Heart left ventricle (tissue), 16 donors: ENCODE data around the gene CACNA2D3. TPM values are rescaled to one million over a fixed set of nuclear protein-coding genes. Genes with fewer than 3 reads are reported as not detected.

ENCODE experiments used
- ATAC-seq, 4 donors: fragments of 200-7000 bp; cut with Tn5 transposase; one replicate each; pipeline ENCODE4 v1.9.1; 2020 to 2022; ENCODE audit warnings: moderate library complexity in 4 of 4, mild to moderate bottlenecking in 3 of 4, moderate number of reproducible peaks in 1 of 4
- DNase-seq, 5 donors: peaks; one replicate each; pipeline ENCODE4 v3.0.0-alpha.2; 2020
- H3K27ac ChIP-seq, 12 donors: fragments of 200-600 bp; sonication (generic) in 4 of 12; one replicate each; pipeline versions ENCODE4 v1.5.0 to v1.8.0; 2016 to 2022; ENCODE audit warnings: mild to moderate bottlenecking in 2 of 12
- H3K27me3 ChIP-seq, 9 donors: fragments of 200-600 bp; sonication (generic) in 2 of 9; one replicate each; pipeline versions ENCODE4 v1.5.1 to v1.8.0; 2016 to 2022; ENCODE audit warnings: mild to moderate bottlenecking in 3 of 9
- H3K36me3 ChIP-seq, 9 donors: fragments of 200-600 bp; sonication (generic) in 2 of 9; one replicate each; pipeline versions ENCODE4 v1.5.0 to v1.8.0; 2018 to 2022; ENCODE audit warnings: mild to moderate bottlenecking in 2 of 9
- H3K4me1 ChIP-seq, 12 donors: fragments of 200-600 bp; sonication (generic) in 4 of 12; one replicate each; pipeline versions ENCODE4 v1.5.0 to v1.8.0; 2016 to 2022; ENCODE audit warnings: mild to moderate bottlenecking in 3 of 12
- H3K4me3 ChIP-seq, 12 donors: fragments of 200-600 bp; sonication (generic) in 4 of 12; one replicate each; pipeline versions ENCODE4 v1.5.0 to v1.8.0; 2017 to 2022; ENCODE audit warnings: mild to moderate bottlenecking in 9 of 12, moderate library complexity in 4 of 12
- H3K9me3 ChIP-seq, 12 donors: fragments of 200-600 bp; sonication (generic) in 4 of 12; one replicate each; pipeline versions ENCODE4 v1.5.0 to v1.8.0; 2016 to 2022; ENCODE audit warnings: mild to moderate bottlenecking in 1 of 12
- POLR2A ChIP-seq, 2 donors: fragments of 450-650 bp; IDR thresholded peaks; one replicate each; pipeline ENCODE4 v1.6.1; 2017; ENCODE audit warnings: antibody characterized with exemption in 2 of 2, mild to moderate bottlenecking in 2 of 2, moderate library complexity in 2 of 2
- WGBS, 4 donors: extraction: QIAGEN DNeasy Blood & Tissue Kit in 2 of 4; methylation state at CpG; one replicate each; pipeline versions ENCODE4 v1.1.5 to v1.1.7; 2013 to 2018; 5-methylcytosine and 5-hydroxymethylcytosine counted together
- intact Hi-C, 10 donors: fragments of 100-400 bp; cut with DNase I; formaldehyde crosslinking; loops; one replicate each; pipeline versions ENCODE4 v1.11.1 to v1.14.2; 2022
- polyA plus RNA-seq, 2 donors: library from polyadenylated mRNA; stranded (reverse); fragments of 200-250 nt; gene quantifications; one replicate each; pipeline ENCODE4 v1.2.3, GENCODE V29; 2013
- total RNA-seq, 9 donors: library from RNA; depleted of rRNA in 2 of 9; stranded (reverse); fragments of >200 nt in 2 of 9; fragmentation: NEBNext Ultra II Directional in 3 of 9; extraction: Animal tissue kit (Norgen Biotek cat#: 25700) in 3 of 9; gene quantifications; one replicate each; pipeline versions ENCODE4 v1.1.0 to v1.2.4, GENCODE V29; 2016 to 2023
- TF ChIP-seq, protein P1 (sequence below), 12 donors: fragments of 200-600 bp; sonication (generic) in 4 of 12; IDR thresholded peaks; one replicate each; pipeline versions ENCODE4 v1.5.0 to v1.8.0; 2018 to 2022; ENCODE audit warnings: antibody characterized with exemption in 12 of 12, mild to moderate bottlenecking in 5 of 12
- donor health status: ischemic (EF 13 %, LVEDD 7.1; RV severe dilation, severe dysfunction).
- donor health status: healthy with polysubstance abuse.
- donor health status: DM: no; HTN: yes; CAD: no.
- donor health status: DM: no; HTN: no; CAD: no.
- donor health status: ischemic (EF 25% LVEDD 6.9; RV normal size, moderate dysfunction).
- donor health status: ischemic (EF 25% LVEDD 5.7; RV mildly dilated, moderate dysfunction).
- donor health status: healthy.
- donor health status: DM: yes; HTN: yes; CAD: no.
- donor health status: ischemic (EF 35%, LVEDD 5.7; RV mildly dilated, moderate dysfunction).
- donor health status: nonischemic (EF 11% LVEDD 7.7; RV severe dilation, severe dysfunction).
- donor health status: DM: yes; HTN: yes; CAD: no.
- donor health status: PGD.
- donor health status: ischemic (EF 29% LVEDD 5.4; RV normal size, mild dysfunction).
- donor health status: nonischemic (EF 23%, LVEDD 6.1; RV moderate dilation, normal function).

Gene CACNA2D3
- total and polyA plus RNA-seq, 11 donors: 0.17 to 25.1 (median 12.8) TPM

DNA sequence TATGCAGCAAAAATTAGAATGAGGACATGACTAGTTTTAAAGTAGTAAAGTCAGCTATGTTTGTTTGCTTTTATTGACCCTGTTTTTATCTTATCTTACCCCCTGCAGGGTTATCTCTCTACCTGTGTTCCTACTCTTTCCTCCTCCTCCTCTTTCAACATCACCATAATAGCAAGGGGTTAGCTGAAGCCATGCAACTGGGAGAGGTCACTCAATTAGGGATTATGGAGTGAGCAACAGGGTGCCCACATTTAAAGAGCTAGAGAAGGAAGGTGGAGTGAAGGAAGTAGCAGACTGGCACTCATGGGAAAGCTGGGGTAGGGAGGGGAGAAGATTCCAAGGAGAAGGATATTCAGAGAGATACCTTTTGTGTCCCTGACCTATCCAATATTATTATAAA is 679.6 kb downstream of the CACNA2D3 start:
- ATAC-seq (no peak), DNase-seq (no peak)
- no peak overlapping the region for H3K4me3 ChIP-seq
- H3K27me3 ChIP-seq: peaks cover 0 to 4% (median 0%) of the 10 kb centered on the region in 9 donors
- H3K36me3 ChIP-seq: no peaks in the 10 kb centered on the region
- TF ChIP-seq POLR2A (IDR thresholded peaks at IDR 0.05): no peak
- TF ChIP-seq, protein P1, sequence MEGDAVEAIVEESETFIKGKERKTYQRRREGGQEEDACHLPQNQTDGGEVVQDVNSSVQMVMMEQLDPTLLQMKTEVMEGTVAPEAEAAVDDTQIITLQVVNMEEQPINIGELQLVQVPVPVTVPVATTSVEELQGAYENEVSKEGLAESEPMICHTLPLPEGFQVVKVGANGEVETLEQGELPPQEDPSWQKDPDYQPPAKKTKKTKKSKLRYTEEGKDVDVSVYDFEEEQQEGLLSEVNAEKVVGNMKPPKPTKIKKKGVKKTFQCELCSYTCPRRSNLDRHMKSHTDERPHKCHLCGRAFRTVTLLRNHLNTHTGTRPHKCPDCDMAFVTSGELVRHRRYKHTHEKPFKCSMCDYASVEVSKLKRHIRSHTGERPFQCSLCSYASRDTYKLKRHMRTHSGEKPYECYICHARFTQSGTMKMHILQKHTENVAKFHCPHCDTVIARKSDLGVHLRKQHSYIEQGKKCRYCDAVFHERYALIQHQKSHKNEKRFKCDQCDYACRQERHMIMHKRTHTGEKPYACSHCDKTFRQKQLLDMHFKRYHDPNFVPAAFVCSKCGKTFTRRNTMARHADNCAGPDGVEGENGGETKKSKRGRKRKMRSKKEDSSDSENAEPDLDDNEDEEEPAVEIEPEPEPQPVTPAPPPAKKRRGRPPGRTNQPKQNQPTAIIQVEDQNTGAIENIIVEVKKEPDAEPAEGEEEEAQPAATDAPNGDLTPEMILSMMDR (IDR thresholded peaks at IDR 0.05): no peak
- no peaks in the 10 kb centered on the region for H3K9me3 ChIP-seq
- H3K4me1 ChIP-seq: no peaks in the 10 kb centered on the region
- intact Hi-C loops: no loop called here
- no peak overlapping the region for H3K27ac ChIP-seq

DNA sequence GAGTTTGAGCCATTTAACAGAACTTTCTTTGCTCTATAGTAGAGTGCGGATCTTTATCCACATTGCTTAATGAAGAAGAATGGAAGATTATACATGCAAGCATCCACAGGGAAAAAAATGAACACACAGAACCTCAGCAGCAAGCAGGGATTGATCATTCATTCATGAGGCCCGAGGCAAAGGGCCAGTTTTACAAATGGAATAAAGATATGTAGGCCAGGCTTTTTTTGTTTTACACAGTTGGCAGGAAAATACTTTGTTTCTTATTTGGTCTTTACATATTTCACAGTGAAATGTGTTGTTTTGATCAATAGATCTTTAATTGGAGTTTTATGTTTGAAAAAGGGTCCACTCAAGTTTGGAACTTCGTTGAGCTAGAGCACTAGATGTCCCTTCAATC is 688.0 kb downstream of the CACNA2D3 start:
- TF ChIP-seq, protein P1 (IDR thresholded peaks at IDR 0.05): no peak
- no peak for TF ChIP-seq POLR2A (IDR thresholded peaks at IDR 0.05)
- no peaks in the 10 kb centered on the region for H3K36me3 ChIP-seq
- no peaks in the 10 kb centered on the region for H3K4me1 ChIP-seq
- ATAC-seq (no peak), DNase-seq (no peak)
- intact Hi-C loops: no loop called here
- H3K27ac ChIP-seq: no peak overlapping the region
- no peaks in the 10 kb centered on the region for H3K27me3 ChIP-seq
- H3K9me3 ChIP-seq: peaks cover 0 to 3% (median 0%) of the 10 kb centered on the region in 12 donors
- H3K4me3 ChIP-seq: no peak overlapping the region
- WGBS, 4 donors: 62 to 75% (median 65%) methylated on average over 3 of the region's 3 CpGs

DNA sequence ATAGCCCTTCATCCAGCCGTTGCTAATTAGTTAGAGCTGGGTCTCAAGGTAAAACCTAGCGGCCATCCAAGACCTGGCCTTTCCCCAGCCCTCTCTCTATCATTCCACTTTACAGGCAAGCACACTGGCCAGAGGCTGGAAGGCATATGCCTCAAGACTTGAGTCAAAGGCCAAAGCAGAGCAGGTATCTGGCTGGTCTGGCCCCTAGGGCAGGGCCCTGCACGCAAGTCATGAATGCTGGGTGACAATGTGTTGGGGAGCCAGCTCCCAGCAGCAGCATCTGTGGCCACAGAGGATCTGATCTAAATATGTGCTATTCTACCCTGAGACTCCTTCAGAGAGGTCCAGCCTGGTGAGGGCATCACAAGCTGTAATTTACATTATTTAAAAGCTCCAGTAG is 691.9 kb downstream of the CACNA2D3 start:
- TF ChIP-seq POLR2A (IDR thresholded peaks at IDR 0.05): no peak
- TF ChIP-seq, protein P1 (IDR thresholded peaks at IDR 0.05): no peak
- no peaks in the 10 kb centered on the region for H3K27me3 ChIP-seq
- intact Hi-C loops: no loop called here

DNA sequence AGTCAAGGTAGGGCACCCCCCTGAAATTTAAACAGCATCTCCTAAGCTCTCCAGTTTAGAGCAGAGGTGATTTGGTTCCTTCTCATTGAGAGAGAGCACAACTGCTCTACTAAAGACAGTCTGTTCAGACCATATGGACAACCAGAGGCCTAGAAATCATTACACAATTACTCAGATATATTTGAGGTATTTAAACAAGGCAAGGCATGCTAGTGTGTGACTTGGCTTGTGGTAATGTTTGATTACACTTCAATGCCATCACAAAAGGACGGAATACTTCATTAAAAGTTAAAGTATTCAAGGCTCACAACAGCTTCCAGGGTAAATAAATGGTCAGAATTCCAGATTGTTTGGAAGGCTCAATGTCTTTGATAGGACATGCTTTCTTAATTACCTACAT is 695.3 kb downstream of the CACNA2D3 start:
- H3K4me3 ChIP-seq: no peak overlapping the region
- H3K9me3 ChIP-seq: no peaks in the 10 kb centered on the region
- ATAC-seq: no peak
- peaks cover 0 to 8% (median 0%) of the 10 kb centered on the region in 12 donors for H3K4me1 ChIP-seq
- no peaks in the 10 kb centered on the region for H3K27me3 ChIP-seq
- no peaks in the 10 kb centered on the region for H3K36me3 ChIP-seq
- 69 to 95% (median 82%) methylated on average over 1 of the region's 1 CpG for WGBS, 4 donors
- TF ChIP-seq, protein P1 (IDR thresholded peaks at IDR 0.05): no peak
- TF ChIP-seq POLR2A (IDR thresholded peaks at IDR 0.05): no peak
- H3K27ac ChIP-seq: no peak overlapping the region
- intact Hi-C loops: no loop called here
- DNase-seq: no peak

More for the DNA sequence above, 691.9 kb downstream of the CACNA2D3 start:
- Histone ChIP-seq H3K4me3 (no peak overlapping the region), H3K9me3 (no peaks in the 10 kb centered on the region), H3K27ac (no peak overlapping the region), H3K36me3 (no peaks in the 10 kb centered on the region), H3K4me1 (no peaks in the 10 kb centered on the region)
- ATAC-seq (no peak), DNase-seq (no peak)
- WGBS, 4 donors: 88 to 94% (median 91%) methylated on average over 3 of the region's 3 CpGs
